GM19328 (cell line): ENCODE data around the gene ALPG.
"Not testable (repeated sequence)": the region's sequence is repeated elsewhere in the genome, so short reads cannot be mapped to it uniquely, and the experiment has no call there.

Experiments
- ATAC-seq: cut with Tn5 transposase; IDR thresholded peaks from one replicate; pipeline ENCODE4 v1.9.1; 2021; ENCODE audit warnings: mild to moderate bottlenecking, moderate library complexity; ENCODE audit not compliant: unreplicated experiment

The ALPG gene

DNA sequence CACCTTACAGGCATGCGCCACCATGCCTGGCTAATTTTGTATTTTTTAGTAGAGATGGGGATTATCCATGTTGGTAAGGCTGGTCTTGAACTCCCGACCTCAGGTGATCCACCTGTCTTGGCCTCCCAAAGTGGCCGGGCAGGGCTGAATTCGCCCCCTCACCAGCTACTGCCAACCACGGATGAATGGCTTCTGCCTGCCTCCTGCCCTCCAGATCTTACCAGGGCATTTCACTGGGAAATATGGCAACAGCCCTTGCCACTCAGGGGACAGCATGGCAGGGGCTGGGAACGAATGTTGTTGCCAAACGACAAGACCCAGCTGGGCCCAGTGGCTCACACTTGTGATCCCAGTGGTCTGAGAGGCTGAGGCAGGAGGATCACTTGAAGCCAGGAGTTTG, 29.9 kb upstream of the ALPG start:
- ATAC-seq = no peak

DNA sequence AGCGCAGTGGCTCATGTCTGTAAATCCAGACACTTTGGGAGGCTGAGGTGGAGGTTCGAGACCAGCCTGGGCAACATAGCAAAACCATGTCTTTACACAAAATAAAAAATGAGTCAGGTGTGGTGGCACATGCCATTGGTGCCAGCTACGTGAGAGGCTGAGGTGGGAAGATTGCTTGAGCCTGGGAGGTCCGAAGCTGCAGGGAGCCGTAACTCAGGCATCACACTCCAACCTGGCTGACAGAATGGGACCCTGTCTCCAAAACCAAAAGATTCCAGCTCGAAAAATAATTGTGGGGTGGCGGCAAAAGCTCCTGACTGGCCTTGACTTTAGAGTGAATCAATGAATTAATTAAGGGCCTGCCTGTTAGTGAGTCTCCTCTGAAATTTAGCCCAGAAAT, 29.3 kb upstream of the ALPG start:
- no peak for ATAC-seq

DNA sequence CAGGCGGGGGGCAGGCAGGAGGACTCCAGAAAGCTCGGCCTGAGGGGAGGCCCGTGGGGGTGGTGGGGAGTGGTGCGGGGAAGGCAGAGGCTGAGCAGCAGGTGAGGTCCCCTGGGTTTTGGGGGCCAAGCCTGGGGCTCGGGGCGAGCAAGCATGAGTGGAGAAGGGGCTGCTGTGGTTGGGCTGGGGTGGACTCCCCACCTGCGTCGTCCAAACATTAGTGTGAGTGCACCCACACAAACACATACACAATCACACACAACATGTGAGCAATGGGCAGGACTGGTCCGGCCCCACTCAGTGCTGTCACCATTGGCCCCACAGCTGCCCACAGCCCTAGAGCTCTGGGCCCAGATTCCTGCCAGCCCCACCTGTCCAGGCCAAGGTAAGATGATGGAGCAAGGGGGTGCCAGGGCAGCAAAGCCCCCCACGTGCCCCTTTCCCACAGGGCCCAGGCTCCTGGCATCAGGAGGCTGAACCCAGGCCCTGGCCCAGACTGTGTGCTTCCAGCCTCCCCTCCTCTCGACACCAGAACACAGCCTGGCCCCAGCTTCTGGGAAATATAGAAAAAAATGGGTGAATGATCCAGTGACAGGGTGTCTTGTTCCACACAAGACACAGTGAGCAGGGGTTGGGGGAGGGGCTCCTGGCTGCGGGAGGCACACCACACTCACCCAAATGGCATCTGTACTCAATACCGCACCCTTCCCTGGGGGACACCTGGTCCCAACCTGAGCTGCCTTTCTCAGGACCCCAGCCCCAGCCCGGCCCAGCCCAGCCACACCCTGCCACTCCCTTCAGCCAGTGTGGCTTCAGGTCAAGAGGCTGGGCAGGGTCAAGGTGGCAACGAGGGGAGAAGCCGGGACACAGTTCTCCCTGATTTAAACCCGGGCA, 28.6 kb upstream of the ALPG start:
- no peak for ATAC-seq

DNA sequence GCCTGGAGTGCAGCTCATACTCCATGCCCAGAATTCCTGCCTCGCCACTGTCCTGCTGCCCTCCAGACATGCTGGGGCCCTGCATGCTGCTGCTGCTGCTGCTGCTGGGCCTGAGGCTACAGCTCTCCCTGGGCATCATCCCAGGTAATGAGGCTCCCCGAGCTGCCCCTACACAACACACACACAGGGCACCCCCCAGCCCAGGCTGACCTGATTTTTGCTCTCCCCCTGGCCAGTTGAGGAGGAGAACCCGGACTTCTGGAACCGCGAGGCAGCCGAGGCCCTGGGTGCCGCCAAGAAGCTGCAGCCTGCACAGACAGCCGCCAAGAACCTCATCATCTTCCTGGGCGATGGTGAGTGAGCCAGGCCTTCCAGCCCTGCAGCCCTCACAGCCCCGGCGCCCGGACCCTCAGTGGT, 27.9 kb upstream of the ALPG start, which contains the start of gene ALPP:
ALPP (plus strand) TSS at position 17 of the 417 bp plus-strand sequence; CDS start at position 69, 52 bp downstream.
- not testable (repeated sequence) for ATAC-seq

DNA sequence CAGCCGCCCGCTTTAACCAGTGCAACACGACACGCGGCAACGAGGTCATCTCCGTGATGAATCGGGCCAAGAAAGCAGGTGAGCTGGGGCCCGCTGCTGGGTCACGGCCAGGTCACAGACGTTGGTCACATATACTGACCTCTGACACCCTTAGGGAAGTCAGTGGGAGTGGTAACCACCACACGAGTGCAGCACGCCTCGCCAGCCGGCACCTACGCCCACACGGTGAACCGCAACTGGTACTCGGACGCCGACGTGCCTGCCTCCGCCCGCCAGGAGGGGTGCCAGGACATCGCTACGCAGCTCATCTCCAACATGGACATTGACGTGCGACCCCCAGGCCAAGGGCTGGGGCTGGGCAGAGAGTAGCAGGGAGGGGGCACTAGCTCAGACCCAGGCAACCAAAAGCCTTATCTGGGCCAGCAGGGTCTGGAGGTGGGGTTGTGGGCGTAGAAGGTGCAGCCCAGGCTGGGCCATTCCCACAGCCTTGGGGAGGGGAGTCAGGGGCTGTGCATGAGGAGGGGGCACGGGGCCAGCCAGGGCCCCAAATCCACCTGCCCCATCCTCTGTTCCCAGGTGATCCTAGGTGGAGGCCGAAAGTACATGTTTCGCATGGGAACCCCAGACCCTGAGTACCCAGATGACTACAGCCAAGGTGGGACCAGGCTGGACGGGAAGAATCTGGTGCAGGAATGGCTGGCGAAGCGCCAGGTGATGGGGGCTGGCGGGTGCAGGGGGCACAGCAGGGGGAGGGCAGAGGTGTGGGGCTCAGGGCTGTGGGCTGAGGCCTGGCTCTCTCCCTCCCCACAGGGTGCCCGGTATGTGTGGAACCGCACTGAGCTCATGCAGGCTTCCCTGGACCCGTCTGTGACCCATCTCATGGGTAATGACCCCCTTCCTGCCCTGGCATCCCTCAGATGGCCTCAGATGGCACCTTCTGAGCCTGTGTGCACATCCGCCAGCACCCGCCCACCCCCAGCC, 26.7 kb upstream of the ALPG start:
- not testable (repeated sequence) for ATAC-seq

DNA sequence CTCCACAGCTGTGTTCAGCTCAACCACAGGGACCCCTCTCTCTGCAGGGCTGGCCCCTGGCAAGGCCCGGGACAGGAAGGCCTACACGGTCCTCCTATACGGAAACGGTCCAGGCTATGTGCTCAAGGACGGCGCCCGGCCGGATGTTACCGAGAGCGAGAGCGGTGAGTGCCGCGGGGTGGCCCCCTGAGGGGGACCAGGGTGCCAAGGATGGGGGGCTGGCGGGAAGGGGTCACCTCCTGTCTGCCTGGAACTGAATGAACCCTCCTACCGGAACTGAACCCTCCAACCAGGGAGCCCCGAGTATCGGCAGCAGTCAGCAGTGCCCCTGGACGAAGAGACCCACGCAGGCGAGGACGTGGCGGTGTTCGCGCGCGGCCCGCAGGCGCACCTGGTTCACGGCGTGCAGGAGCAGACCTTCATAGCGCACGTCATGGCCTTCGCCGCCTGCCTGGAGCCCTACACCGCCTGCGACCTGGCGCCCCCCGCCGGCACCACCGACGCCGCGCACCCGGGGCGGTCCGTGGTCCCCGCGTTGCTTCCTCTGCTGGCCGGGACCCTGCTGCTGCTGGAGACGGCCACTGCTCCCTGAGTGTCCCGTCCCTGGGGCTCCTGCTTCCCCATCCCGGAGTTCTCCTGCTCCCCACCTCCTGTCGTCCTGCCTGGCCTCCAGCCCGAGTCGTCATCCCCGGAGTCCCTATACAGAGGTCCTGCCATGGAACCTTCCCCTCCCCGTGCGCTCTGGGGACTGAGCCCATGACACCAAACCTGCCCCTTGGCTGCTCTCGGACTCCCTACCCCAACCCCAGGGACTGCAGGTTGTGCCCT, 25.2 kb upstream of the ALPG start:
- not testable (repeated sequence) for ATAC-seq

DNA sequence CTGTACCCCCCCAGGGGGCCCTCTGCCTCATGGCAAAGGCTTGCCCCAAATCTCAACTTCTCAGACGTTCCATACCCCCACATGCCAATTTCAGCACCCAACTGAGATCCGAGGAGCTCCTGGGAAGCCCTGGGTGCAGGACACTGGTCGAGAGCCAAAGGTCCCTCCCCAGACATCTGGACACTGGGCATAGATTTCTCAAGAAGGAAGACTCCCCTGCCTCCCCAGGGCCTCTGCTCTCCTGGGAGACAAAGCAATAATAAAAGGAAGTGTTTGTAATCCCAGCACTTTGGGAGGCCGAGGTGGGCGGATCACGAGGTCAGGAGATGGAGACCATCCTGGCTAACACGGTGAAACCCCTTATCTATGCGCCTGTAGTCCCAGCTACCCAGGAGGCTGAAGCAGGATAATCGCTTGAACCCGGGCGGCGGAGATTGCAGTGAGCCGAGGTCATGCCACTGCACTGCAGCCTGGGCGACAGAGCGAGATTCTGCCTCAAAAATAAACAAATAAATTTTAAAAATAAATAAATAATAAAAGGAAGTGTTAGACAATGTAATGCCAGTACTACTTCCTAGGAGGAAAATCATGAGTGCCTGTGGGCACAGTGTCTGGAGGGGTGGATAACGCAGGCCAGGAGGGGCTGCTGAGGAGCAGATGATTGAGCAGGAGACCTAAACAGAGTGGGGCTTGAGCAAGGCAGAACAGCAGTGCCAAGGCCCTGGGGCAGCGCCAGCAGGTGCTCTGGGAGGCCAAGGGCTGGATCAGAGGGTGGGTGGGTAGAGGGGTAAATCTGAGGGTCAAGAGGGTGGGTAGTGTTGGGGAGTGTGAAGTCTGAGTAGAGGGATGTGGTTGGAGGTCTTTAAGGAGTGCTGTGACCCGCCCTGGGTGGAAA, 24.1 kb upstream of the ALPG start:
- ATAC-seq = no peak

DNA sequence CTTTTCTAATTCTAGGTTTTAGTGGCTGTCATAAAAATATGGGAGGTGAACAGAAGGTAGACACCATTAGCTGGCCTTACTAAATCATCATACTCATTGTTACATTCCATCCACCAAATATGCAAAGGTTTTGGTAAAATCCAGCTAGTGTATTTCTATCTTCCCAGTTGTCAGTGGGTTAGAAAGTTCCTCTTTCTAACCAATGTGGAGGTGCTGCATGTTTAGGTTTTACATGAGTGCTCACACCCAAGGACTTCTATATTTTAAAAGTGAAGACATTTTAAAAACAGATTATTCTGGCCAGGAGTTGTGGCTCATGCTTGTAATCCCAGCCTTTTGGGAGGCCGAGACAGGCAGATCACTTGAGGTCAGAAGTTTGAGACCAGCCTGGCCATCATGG, 22.2 kb upstream of the ALPG start:
- no peak for ATAC-seq

DNA sequence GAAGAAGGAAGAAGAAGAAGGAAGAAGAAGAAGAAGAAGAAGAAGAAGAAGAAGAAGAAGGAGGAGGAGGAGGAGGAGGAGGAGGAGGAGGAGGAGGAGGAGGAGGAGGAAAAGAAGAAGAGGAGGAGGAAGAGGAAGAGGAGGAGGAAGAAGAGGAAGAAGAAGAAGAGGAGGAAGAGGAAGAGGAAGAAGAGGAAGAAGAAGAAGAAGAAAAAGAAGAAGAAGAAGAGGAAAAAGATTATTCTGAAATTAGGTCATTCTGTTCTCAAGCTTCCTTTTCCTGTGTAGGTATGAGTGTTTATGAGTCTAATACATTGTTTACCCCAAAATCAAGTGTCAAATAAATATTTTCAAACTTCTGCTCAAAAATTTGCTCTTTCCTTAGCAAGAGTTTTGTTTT, 21.6 kb upstream of the ALPG start:
- not testable (repeated sequence) for ATAC-seq

DNA sequence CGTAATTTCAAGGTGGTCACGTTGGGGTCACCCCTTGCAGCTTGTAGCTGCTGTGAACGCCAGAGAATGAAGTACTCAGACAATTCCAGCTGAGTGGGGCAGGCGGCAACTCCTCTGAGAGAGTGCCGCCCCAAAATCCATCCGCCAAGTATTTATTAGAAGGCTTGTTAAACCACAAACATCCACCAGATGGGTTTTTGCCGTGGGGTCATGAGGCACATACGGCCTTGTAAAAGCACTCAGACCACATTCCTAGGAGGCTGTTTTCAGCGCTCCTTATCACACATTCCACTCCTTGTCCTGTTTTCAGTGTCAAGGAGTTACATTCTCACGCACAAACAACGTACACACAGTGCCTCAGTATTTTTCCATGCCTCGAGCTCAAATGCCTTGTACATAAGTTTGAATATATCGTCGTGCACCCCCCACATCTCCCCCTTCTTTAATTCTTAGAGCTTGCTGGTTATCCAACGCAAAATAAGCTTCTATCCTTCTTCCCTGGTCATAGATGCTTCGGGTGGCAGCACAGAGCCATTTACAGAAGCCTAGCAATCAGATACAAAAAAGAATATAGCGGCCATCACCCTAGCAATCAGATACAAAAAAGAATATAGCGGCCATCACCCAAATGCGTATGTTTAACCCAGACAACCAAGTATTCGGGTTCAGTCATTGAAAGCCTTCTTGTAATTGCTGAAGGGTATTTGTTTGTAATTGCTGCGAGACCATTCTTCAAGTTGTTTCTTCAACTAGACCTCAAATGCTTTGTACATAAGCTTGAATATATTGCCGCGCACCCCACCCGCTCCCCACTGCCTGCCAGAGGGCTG, 20.8 kb upstream of the ALPG start:
- no peak for ATAC-seq

DNA sequence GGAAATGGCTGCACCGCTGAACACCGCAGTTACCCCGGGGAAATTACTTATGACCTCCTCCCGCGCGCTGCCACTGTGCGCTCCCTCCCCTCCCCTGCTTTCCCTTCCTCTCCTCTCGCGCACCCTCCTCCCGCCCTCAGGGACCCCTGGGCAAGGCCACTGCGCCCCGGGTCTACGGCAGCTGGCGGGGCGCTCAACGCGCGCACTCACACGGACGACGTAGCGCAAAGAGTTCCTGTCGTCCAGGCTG, 20.2 kb upstream of the ALPG start:
- ATAC-seq = no peak

DNA sequence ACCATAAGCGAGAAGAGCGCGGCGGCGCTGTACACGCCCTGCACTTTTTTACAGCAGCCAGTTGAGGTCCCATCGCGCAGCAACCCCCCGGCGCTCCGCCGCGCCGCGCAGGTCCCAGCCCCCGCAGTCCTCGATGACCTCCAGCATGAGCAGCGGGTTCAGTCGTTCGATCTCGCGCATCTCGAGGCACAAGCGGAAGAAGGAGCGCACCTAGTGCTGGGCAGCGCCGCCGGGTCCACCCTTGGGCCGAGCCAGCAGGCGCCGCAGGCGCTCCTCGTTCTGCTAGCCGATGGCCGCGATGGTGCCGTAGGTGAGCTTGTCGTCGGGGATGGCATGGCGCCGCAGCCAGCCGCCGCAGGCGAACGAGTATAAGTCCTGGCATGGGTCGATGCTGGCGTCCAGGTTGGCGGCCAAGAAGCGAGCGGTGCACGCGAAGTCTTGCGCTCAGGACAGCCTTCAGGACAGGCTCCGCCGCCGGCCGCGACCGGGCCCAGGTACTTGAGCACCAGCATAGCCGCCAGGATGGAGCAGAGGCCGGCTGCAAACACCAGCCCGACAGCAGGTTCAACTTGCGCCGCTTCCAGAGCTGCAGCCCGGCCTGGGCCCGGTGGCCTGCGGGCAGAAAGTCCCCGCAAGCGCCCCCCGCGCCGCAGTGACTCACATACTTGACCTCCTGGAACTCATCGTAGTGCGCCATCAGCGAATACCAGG, 19.7 kb upstream of the ALPG start:
- no peak for ATAC-seq

DNA sequence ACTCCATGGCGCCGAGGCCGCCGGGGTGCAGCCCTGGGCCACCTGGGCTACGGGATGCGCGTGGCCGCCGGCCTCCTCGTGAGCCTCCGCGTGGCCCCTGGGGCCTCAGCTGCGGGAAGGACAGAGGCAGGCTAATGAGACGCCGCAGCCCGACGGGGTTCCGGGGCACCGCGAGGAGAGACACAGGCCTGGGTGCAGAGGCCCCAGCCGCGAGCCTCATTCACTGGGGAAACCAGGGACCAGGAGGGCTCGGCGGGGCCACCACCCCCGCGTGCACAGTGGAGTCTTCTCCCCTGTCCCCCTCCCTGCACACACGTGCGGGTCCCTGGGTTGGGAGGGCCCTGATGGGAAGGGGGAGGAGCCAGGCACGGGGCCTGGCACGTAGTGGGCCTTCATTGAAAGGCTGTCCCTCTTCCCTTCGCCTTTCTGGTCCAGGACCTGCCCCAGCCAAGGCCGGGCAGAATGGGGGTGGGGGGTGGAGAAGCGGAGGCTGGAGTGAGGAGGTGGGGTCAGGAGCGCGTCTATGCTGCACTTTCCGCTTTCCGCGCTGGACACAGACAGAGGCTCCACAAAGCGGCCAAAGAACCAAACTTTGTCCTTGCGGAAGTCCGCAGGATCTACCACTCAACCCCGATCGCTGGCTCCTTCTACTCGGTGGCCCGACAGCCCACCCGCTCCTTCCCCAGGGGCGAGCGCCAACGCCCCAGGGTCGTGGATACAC, 19.0 kb upstream of the ALPG start:
- no peak for ATAC-seq

DNA sequence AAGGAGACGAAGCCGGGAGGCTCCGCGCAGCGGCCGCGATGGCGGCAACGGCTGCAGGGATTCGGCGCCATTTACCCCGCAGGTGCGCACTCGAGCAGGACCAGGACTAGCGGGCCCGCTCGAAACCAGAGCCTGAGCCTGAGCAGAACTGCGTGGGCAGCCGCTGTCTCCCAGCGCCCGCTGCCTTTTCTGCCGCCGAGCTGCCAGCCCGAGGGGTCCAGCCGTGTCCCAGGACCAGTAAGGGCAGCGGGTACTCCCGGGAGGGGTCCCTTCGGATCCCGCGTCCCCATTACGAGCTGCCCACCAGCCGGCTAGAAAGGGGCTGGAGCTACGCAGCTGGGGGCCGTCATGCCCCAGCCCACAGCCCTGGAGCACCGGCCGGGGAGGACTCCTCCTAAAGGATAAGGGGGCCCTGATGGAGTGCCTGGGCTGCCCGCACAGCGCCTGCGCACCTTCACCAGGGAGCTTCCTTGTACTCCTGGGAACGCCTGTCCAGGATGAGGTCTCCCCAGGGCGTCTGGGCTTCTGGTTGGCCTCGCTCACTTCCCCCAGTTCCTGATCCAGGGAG, 18.2 kb upstream of the ALPG start:
- ATAC-seq = no peak

DNA sequence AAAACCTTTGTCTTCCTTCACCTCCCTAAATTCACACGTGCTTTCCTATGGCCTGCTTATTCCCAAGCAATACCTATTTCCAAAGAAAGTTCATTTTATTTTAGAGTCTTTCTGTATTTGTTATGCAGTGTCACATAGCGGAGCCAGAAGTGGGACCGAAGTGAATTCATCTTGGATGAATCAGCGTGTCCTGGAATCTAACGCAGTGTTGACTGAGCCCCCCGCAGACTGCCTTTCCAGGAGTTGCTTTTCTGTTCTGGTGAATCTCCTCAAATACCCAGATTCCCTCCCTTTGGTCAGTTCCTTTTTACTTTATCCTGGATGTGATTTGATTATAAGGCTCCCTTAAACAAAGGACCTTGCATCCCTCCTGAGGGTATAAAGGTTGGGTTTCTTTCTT, 17.3 kb upstream of the ALPG start:
- no peak for ATAC-seq

DNA sequence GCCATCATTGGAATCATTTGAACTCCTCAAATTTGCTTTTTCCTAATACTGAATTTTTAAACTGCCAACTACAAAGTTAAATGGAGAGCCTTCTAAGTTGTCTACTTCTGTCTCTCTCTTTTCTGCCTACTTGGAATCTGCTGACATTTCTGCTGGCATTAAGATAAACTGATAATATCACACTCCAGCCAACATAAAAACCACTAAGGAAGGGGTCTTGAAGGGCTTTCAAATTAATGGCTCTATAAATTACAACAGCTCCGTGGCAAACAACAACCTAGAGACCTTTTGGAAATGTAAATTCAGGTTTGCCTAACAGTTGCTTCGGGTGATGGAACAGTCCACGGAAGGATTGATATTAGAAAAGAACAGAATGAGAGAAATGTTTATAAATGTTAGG, 16.0 kb upstream of the ALPG start:
- ATAC-seq = no peak

DNA sequence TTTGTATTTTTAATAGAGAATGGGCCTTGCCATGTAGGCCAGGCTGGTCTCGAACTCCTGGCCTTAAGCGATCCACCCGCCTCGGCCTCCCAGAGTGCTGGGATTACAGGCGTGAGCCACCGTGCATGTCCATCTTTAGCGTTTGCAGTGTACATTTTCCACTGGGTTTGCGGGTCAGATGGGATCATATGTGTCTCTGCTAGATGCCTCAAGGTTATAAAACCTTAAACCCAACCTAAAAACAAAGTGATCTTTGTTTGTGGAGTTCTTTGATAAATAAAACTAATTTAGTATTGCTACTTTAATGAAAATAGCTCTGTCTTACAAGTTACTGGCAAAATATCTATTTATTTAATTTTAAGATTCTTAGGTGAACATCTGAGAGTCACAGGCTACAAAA, 13.1 kb upstream of the ALPG start:
- ATAC-seq = no peak

DNA sequence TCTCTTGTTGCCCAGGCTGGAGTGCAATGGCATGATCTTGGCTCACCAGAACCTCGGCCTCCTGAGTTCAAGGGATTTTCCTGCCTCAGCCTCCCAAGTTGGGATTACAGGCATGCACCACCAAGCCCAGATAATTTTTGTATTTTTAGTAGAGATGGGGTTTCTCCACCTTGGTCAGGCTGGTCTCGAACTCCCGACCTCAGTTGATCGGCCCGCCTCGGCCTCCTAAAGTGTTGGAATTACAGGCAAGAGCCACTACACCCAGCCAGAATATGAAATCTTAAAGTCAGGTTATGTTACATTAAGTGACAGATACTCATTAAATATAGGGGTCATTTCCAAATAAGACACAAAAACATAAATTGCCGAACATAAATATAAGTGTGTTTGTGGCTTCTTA, 12.2 kb upstream of the ALPG start:
- ATAC-seq = not testable (repeated sequence)
